RWPE1 (cell line): ENCODE measurements around the gene C2orf80.

Source experiments
- CTCF ChIA-PET: fragments of 350-600 bp; sonication (Branson Sonifier 250); formaldehyde crosslinking; extraction: SDS; loops from one replicate; lab custom pipeline; 2021; lab: Yijun Ruan, JAX
- POLR2A ChIA-PET: fragments of 400-600 bp; formaldehyde crosslinking; extraction: SDS; loops from one replicate; lab custom pipeline; 2020; ENCODE audit warnings: antibody characterized with exemption; ENCODE audit not compliant: low non-redundant PET; lab: Yijun Ruan, JAX
- DNase-seq: peaks from one replicate; pipeline ENCODE4 v3.0.0; 2012; ENCODE audit warnings: low spot score
- H3K27ac ChIP-seq: fragments of 450-650 bp; 2 replicates; pipeline ENCODE4 v1.5.1; 2017
- CTCF ChIP-seq: fragments of 450-650 bp; conservative IDR thresholded peaks from 2 replicates; pipeline ENCODE4 v1.5.1; 2017; ENCODE audit warnings: low read depth, mild to moderate bottlenecking

The C2orf80 gene

GRCh38 chr2:208148803-208149202, 41.0 kb downstream of the C2orf80 start:
- H3K27ac ChIP-seq: no peak overlapping the region
- no peak for DNase-seq
- no peak for TF ChIP-seq CTCF
- CTCF ChIA-PET: interaction anchor here (0.6 kb wide), 1 partner anchor 177 kb away, joined by 3 read pairs; no protein-coding TSS in a partner anchor
- POLR2A ChIA-PET: no interaction called here

GRCh38 chr2:208147759-208148158, 42.1 kb downstream of the C2orf80 start:
- TF ChIP-seq CTCF: no peak
- CTCF ChIA-PET: interaction anchor here (0.7 to 0.9 kb wide), 2 partner anchors 106 to 107 kb away, joined by 4 read pairs; no protein-coding TSS in a partner anchor
- no peak overlapping the region for H3K27ac ChIP-seq
- DNase-seq: no peak
- POLR2A ChIA-PET: no interaction called here

- POLR2A ChIA-PET: no interaction called here
- no peak overlapping the region for H3K27ac ChIP-seq
- no peak for TF ChIP-seq CTCF
- no peak for DNase-seq
- CTCF ChIA-PET: no interaction called here
Observed at GRCh38 chr2:208147008-208147407, 42.8 kb downstream of the C2orf80 start.

GRCh38 chr2:208146006-208146405, 43.8 kb downstream of the C2orf80 start, which contains the start of gene CRYGB:
TSS of gene CRYGB (minus strand) at chr2:208146158. CDS start at chr2:208146120, 38 bp downstream.
- H3K27ac ChIP-seq: no peak within 1 kb of the TSS
- ChIA-PET POLR2A (no interaction called here), CTCF (no interaction called here)
- no peak for DNase-seq
- no peak for TF ChIP-seq CTCF

- CTCF ChIA-PET: interaction anchor here (0.6 kb wide), 3 partner anchors 13 to 1685 kb away, joined by 3 to 4 read pairs (median 3); no protein-coding TSS in a partner anchor
- no peak for TF ChIP-seq CTCF
- no peak overlapping the region for H3K27ac ChIP-seq
- POLR2A ChIA-PET: no interaction called here
- no peak for DNase-seq
Observed at GRCh38 chr2:208142925-208143799, 46.7 kb downstream of the C2orf80 start.

- ChIA-PET POLR2A (no interaction called here), CTCF (interaction anchor here (0.6 kb wide), 1 partner anchor 251 kb away, joined by 4 read pairs; no protein-coding TSS in a partner anchor)
- H3K27ac ChIP-seq: no peak overlapping the region
- no peak for TF ChIP-seq CTCF
- DNase-seq: no peak
Observed at GRCh38 chr2:208142240-208142924, 47.4 kb downstream of the C2orf80 start.
